Measurements from ENCODE around the gene TRAF5.

TRAF5 gene

GRCh38 chr1:211420389-211420788 lies 93.8 kb downstream of the TRAF5 start:
- no peak for DNase-seq (ENCODE audit: low spot score)
- no peak for TF ChIP-seq CTCF (IDR thresholded peaks at IDR 0.05; ENCODE audit: borderline replicate concordance, control extremely low read depth, extremely low read depth, insufficient read depth, missing control alignments)
- in situ Hi-C loops (cut with MboI; ENCODE audit: low sequenced_read_pairs, unreplicated experiment), result no loop called here

- in situ Hi-C loops (cut with MboI; ENCODE audit: low sequenced_read_pairs, unreplicated experiment), result no loop called here
- DNase-seq (ENCODE audit: low spot score), result no peak
- no peak for TF ChIP-seq CTCF (IDR thresholded peaks at IDR 0.05; ENCODE audit: borderline replicate concordance, control extremely low read depth, extremely low read depth, insufficient read depth, missing control alignments)
Observed at GRCh38 chr1:211420845-211421454, 94.3 kb downstream of the TRAF5 start.

GRCh38 chr1:211424018-211424417 lies 97.4 kb downstream of the TRAF5 start:
- in situ Hi-C loops (cut with MboI; ENCODE audit: low sequenced_read_pairs, unreplicated experiment), result no loop called here
- TF ChIP-seq CTCF (IDR thresholded peaks at IDR 0.05; ENCODE audit: borderline replicate concordance, control extremely low read depth, extremely low read depth, insufficient read depth, missing control alignments), result no peak
- DNase-seq (ENCODE audit: low spot score), result no peak
